ENCODE data around the gene SLC16A4.
A peak's percentile ranks its signal among the peaks of the same experiment; 100 is the strongest.

Gene SLC16A4

GRCh38 chr1:110326826-110327225 lies 64.0 kb downstream of the SLC16A4 start:
- no peak for DNase-seq (ENCODE audit: low spot score)

DNA sequence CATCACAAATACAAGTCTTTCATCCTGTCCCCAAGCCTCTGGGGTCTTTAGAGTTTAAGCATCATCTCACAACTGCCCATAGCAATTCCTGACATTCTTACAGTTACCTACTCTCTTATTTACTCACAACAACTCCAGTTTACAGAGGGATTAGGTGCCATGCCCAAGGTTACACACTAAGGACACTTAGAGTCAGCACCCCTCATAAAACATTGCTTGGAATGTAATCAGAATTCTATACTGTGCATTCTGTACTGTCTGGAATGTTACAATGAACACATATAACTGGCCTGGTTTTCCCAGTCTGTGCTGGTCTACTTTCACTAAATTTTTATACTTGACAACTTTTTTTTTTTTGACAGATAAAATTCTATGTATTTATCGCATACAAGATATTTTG lies 66.2 kb downstream of the SLC16A4 start:
- peak; percentile 17 for DNase-seq (ENCODE audit: low spot score)

GRCh38 chr1:110321846-110322245 lies 69.0 kb downstream of the SLC16A4 start:
- DNase-seq (ENCODE audit: low spot score), result no peak

DNA sequence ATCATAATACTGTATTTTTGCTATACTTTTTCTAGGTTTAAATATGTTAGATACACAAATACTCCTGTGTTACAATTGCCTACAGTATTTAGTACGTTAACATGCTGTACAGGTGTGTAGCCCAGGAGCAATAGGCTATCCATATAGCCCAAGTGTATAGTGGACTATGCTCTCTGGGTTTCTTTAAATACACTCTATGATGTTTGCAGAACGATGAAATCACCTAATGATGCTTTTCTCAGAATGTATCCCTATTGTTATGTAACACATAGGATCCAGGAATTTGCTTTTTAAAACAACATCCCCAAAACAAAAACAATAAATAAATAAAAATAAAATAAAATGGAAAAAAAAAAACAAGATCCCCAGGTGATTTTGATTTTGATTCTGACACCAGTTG lies 69.8 kb downstream of the SLC16A4 start:
- DNase-seq (ENCODE audit: low spot score), result no peak

DNA sequence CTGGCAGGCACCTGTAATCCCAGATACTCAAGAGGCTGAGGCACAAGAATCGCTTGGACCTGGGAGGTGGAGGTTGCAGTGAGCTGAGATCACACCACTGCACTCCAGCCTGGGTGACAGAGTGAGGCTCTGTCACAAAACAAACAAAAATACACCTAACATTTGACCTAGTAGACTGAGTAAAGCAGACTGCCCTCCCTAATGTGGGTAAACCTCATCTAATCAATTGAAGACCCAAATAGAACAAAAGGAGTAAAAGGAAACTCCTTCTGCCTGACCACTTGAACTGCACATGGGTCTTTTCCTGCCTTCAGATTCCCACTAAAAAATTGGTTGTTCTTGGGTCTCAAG lies 70.7 kb downstream of the SLC16A4 start:
- DNase-seq (ENCODE audit: low spot score), result no peak

DNA sequence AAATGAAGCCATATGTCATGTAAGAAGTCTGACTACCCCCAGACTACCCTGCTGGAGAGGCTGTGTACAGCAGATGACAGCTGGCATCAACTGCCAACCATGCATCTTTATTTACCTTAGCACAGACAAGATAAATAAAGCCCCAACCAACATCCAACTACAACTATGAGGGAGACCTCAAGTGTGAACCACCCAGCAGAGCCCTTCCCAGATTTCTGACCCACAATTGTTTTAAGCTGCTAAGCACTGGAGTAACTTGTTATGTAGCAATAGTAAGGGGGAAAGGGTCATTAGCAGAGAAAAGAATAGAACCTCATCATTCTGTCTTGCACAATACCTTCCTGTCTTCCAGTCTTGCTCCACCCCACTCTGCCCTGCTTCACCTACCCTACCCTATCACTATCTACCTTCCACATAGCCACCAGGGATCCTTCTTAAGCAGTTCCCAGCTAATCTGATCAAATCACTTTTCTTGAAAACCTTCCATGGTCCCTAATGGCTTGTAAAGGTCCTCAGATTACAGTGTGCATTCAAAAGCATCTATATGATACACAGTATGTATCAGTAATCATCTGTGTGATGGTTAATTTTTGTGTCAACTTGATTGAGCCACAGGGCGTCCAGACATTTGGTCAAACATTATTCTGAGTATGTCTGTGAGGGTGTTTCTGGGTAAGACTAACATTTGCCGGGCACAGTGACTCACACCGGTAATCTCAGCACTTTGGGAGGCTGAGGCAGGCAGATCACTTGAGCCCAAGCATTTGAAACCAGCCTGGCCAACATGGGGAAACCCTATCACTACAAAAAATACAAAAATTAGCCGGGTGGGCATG lies 71.3 kb downstream of the SLC16A4 start:
- no peak for DNase-seq (ENCODE audit: low spot score)

DNA sequence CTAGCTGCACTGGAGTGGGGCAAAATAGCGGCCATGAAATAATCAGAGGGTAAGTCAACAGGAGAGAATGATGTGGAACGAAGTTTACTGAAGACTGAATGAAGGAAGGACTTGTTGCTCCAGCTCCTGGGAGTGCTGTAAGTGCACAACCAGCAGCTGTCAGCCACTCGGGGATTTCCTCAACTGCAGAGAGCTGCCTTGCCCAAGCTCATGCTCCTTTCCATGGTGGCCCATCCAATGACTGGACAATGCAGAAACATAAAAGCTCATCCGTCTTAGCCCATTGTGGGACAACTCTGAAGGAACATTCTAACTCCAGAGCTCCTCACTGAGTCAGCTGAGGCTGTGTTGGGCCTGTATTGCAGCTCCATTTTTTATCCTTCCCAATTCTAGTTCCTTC lies 72.8 kb downstream of the SLC16A4 start:
- no peak for DNase-seq (ENCODE audit: low spot score)

DNA sequence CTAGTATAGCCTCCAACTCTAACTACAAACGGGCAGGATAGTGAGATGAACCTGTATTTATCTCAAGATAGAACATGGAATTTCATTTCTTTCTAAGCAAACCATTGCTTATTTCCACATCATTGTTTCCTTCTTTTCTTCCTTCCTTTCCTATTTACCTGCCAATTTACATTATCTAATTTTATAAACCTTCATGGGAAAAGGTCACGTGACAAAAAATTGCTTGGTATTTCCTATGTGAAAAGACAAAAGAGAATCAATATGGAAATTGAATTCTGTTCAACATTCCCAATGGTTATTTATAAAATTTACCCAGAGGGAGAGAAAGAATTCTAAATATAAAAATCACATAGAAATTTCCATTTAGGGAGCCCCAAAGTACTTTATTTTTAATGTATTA lies 74.1 kb downstream of the SLC16A4 start:
- no peak for DNase-seq (ENCODE audit: low spot score)
